Activated T-helper 2 cell treated with anti-CD3 and anti-CD28 coated beads, Interferon-gamma antibody, Interleukin-2, Interleukin-4, amounts not matched to agents 10 μg/mL and 5 μg/mL and 100 μg/mL, durations not matched to agents 14 hours and 24 hours and 36 hours (primary cell): Measurements from ENCODE around the gene PTPN22. TPM values are rescaled to one million over a fixed set of nuclear protein-coding genes. Genes with fewer than 3 reads are reported as not detected.

ENCODE experiments used
- DNase-seq: peaks from one replicate; pipeline ENCODE4 v3.0.0; 2021; ENCODE audit warnings: low spot score
- H3K27ac Mint-ChIP-seq: one replicate; pipeline ENCODE4 v1.8.0; 2021; ENCODE audit warnings: mixed read lengths
- H3K27me3 Mint-ChIP-seq: one replicate; pipeline ENCODE4 v1.8.0; 2021; ENCODE audit warnings: low read depth, mixed read lengths
- H3K36me3 Mint-ChIP-seq: one replicate; pipeline ENCODE4 v1.8.0; 2021; ENCODE audit warnings: low read depth, mixed read lengths
- H3K4me1 Mint-ChIP-seq: one replicate; pipeline ENCODE4 v1.8.0; 2021; ENCODE audit warnings: low read depth, mixed read lengths
- H3K4me3 Mint-ChIP-seq: one replicate; pipeline ENCODE4 v1.8.0; 2021; ENCODE audit warnings: low read depth, mild to moderate bottlenecking, moderate library complexity, mixed read lengths
- H3K9me3 Mint-ChIP-seq: one replicate; pipeline ENCODE4 v1.8.0; 2021; ENCODE audit warnings: mixed read lengths
- intact Hi-C: fragments of 100-400 bp; cut with micrococcal nuclease; formaldehyde crosslinking; loops from one replicate; pipeline ENCODE4 v1.15.1; 2023
- total RNA-seq: library from RNA; stranded (reverse); gene quantifications from 2 replicates; pipeline ENCODE4 v1.2.3, GENCODE V29; 2022

The PTPN22 gene
- total RNA-seq, 1 donor from 2014 or later = 57.8 TPM

DNA sequence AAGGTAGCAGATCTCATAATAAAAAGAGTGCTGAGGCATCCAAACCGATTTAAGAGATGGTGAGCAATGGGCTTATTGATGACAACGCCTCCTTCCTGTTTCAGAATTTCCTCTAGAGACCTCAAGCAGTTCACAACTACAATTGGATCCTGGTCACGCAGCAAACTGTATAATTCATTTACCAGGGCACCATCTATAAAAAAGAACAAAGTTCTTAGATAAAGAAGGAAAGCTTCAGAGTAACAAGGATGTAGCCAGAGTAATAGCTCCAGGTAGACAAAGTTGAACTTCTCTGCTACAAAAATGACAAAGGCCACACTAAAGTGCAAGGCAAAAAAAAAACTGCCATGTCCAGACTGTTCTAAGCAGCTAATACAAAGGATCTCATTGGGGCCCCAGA, 29.7 kb upstream of the PTPN22 start:
- Mint-ChIP-seq H3K9me3 (no peaks in the 10 kb centered on the region), H3K27me3 (no peaks in the 10 kb centered on the region), H3K27ac (peak overlapping the region; percentile 41), H3K36me3 (peaks cover 70% of the 10 kb centered on the region), H3K4me3 (no peak overlapping the region), H3K4me1 (peaks cover 50% of the 10 kb centered on the region)
- intact Hi-C loops = no loop called here
- DNase-seq = no peak

DNA sequence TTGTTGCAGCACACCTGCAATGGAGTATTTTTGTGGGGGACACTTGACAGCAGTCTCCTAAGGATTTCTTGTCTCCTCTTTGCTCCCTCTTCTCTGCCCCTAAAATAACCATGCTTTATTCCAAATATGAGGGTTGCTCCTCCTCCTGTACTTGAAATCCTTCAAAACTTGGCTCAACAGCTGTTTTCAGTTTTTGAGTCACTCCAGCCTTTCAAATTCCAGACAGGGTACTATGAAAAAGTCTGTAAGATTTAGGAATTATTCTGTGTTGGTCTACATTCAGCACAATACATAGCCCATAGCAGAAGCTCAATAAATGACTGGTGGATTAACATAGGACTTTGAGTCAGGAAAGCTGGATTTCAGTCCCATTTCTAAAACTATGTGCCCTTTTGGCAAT, 27.6 kb upstream of the PTPN22 start:
- no peak overlapping the region for H3K4me3 Mint-ChIP-seq
- intact Hi-C loops = no loop called here

DNA sequence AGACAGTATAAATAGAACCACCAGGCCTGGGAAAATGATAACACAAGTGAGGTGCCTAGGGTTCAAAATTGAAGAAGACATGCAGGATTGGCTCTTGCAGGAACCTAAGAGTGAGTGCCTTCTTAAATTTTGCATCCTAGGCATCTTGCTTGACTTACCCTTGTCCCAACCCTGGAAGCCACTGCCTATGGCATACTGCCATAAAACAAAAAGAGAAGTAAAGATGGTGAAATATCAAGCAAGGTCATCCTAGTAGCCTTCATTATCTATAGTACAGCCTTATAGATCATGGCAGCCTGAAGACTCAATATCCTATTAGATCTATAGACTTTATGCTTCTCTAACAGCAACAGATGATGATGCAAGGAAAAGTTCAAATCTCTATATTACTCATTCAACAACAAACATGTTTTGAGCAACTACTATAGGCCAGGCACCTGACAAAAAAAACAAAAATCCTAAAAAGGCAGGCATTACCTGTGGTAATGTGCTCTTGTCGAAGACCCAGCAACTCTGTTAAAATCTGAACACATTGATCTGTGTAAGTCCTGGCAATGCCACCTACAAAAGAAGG, 26.8 kb upstream of the PTPN22 start:
- intact Hi-C loops = no loop called here
- DNase-seq = no peak
- Mint-ChIP-seq H3K27ac (peak overlapping the region; percentile 30), H3K27me3 (no peaks in the 10 kb centered on the region), H3K36me3 (peaks cover 82% of the 10 kb centered on the region), H3K4me3 (no peak overlapping the region), H3K9me3 (no peaks in the 10 kb centered on the region), H3K4me1 (peaks cover 41% of the 10 kb centered on the region)

More for the DNA sequence above, 27.6 kb upstream of the PTPN22 start:
- Mint-ChIP-seq H3K9me3 (no peaks in the 10 kb centered on the region), H3K27ac (no peak overlapping the region), H3K4me1 (peaks cover 47% of the 10 kb centered on the region), H3K36me3 (peaks cover 83% of the 10 kb centered on the region), H3K27me3 (no peaks in the 10 kb centered on the region)
- DNase-seq = no peak

DNA sequence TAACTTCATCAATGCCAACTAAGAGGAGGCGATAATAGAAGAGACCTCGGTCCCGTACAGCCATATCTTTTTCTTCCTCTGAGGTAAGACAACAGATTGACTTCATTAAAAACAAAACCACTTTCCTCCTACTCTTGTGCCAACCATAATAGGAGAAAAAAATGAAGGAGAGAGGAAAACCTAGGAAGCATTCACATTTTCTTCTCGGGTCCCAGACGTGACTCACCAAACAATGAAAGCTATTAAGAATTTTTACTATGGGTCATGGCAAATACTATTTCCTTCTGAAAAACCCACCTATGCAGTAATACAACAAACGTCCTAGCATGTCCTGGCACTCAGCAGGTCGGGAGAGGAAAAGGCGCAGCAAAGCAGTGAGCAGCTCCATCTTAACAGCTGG, 24.4 kb upstream of the PTPN22 start:
- no peak for DNase-seq
- H3K4me3 Mint-ChIP-seq = no peak overlapping the region
- H3K27ac Mint-ChIP-seq = no peak overlapping the region
- peaks cover 17% of the 10 kb centered on the region for H3K4me1 Mint-ChIP-seq
- H3K36me3 Mint-ChIP-seq = peaks cover 59% of the 10 kb centered on the region
- no peaks in the 10 kb centered on the region for H3K27me3 Mint-ChIP-seq
- intact Hi-C loops = no loop called here
- no peaks in the 10 kb centered on the region for H3K9me3 Mint-ChIP-seq

DNA sequence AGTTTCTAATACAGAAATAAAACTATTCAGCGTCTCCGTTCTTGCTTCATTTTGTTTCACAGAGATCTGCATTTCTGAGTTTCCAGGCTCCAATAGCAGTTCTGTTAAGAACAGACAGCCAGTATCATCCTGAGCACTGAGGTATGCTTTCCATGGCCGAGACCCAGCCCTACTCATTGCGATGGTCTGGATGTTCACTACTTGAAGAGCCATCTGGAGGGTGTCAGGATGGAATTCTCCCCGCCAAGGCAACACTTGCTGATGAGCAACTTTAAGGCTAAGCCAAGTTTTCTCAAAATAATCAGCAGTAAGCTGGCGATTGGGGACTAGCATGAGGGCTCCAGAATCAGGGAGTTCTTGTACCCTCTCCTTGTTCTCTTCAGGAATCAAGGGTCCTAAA, 23.6 kb upstream of the PTPN22 start:
- Mint-ChIP-seq H3K4me1 (peaks cover 17% of the 10 kb centered on the region), H3K36me3 (peaks cover 56% of the 10 kb centered on the region), H3K9me3 (no peaks in the 10 kb centered on the region), H3K27me3 (no peaks in the 10 kb centered on the region), H3K4me3 (no peak overlapping the region), H3K27ac (no peak overlapping the region)
- DNase-seq = no peak
- intact Hi-C loops = no loop called here

DNA sequence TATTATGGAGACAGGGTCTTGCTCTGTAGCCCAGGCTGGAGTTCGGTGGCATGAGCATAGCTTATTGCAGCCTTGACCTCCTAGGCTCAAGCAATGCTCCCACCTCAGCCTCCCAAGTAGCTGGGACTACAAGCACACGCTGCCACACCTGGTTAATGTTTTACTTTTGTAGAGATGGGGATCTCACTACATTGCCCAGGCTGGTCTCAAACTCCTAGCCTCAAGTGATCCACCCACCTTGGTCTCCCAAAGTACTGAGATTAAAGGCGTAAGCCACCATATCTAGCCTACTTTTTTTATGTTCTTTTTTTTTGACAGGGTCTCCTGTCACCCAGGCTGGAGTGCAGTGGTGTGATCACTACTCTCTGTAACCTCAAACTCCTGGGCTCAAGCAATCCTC, 21.8 kb upstream of the PTPN22 start:
- intact Hi-C loops = no loop called here
- peaks cover 14% of the 10 kb centered on the region for H3K4me1 Mint-ChIP-seq
- H3K9me3 Mint-ChIP-seq = no peaks in the 10 kb centered on the region
- H3K36me3 Mint-ChIP-seq = peaks cover 40% of the 10 kb centered on the region
- no peak for DNase-seq
- no peaks in the 10 kb centered on the region for H3K27me3 Mint-ChIP-seq
- H3K27ac Mint-ChIP-seq = no peak overlapping the region
- no peak overlapping the region for H3K4me3 Mint-ChIP-seq

DNA sequence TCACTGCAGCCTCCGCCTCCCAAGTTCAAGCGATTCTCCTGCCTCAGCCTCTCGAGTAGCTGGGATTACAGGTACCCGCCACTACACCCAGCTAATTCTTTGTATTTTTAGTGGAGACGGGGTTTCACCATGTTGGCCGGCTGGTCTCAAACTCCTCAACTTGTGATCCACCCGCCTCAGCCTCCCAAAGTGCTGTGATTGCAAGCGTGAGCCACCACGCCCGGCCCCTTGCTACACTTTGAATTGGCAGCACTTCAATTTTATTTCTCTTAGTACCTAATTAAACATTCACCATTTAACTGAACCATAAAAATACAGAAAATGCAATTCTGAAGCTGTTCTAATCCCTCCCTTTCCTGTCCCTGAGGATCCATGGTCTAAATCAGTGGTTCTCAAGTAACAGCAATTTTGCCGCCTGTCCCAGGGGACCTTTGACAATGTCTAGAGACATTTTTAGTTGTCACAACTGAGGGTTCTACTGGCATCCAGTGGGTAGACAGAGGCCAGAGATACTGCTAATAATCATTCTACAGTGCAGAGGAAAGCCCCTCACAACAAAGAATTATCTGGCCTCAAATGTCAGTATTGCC, 20.2 kb upstream of the PTPN22 start:
- H3K9me3 Mint-ChIP-seq = no peaks in the 10 kb centered on the region
- no peak for DNase-seq
- peaks cover 27% of the 10 kb centered on the region for H3K36me3 Mint-ChIP-seq
- intact Hi-C loops = no loop called here
- no peaks in the 10 kb centered on the region for H3K27me3 Mint-ChIP-seq
- H3K4me3 Mint-ChIP-seq = no peak overlapping the region
- no peak overlapping the region for H3K27ac Mint-ChIP-seq
- peaks cover 16% of the 10 kb centered on the region for H3K4me1 Mint-ChIP-seq

DNA sequence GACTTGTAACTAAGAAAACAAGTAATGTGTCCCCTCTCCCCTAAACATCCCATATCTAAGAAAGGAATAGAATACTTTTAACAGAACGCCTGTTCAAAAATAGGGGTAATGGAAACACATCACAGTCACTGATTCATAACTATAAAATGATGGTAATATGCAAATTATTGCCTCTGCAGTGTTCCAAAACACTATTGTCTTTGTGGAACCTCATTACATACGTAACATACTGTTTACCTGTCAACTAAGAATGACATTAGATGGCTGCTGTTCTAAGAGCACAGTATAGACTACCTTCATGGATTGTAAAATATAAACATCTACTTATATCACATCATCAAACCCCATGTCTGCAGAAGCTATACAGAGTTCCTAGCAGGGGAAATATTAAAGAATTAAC, 19.3 kb upstream of the PTPN22 start:
- no peaks in the 10 kb centered on the region for H3K27me3 Mint-ChIP-seq
- H3K36me3 Mint-ChIP-seq = peaks cover 21% of the 10 kb centered on the region
- H3K27ac Mint-ChIP-seq = peak overlapping the region; percentile 50
- no peak for DNase-seq
- H3K4me1 Mint-ChIP-seq = peaks cover 21% of the 10 kb centered on the region
- intact Hi-C loops = no loop called here
- H3K4me3 Mint-ChIP-seq = no peak overlapping the region
- H3K9me3 Mint-ChIP-seq = no peaks in the 10 kb centered on the region

DNA sequence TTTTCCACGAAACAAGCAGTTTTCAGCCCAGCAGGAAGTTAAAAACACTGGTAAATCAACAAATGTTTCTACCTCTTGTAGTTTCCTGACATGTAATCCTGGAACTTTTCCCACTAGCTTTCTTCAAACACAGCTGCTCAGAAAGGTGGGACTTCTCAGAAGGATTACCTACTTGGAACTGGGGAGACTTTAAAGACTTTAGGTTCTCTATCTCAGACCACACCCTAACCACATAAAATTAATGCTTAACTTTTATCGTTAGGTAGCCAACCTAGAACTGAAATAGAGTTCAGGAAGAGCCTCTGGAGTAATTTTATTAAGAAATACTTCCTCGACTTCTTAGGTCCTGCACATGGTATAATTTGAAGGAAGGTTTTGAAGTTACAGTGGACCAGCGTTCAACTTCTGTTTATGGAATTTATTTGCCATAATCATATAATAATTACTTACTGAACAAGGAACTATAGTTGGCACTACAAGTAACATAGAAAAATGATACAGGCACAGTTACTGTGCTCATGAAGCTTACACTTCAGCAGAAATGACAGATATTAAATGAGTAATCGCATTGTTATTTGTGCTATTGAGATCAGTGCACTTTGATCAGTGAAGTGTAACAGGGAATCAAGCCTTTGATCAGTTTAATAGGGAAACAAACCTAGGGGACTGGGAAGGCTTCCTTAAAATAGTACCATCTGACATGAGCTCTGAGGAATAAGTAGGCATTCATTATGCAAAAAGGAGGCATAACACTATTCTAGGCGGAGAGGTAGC, 16.1 kb upstream of the PTPN22 start, which contains the start of gene BCL2L15:
BCL2L15 (minus strand) TSS at position 180 of the 774 bp plus-strand sequence. CDS start 206 bp downstream, outside the sequence.
- Mint-ChIP-seq H3K27ac (no peak within 1 kb of the TSS), H3K4me3 (no peak within 1 kb of the TSS), H3K4me1 (peaks cover 22% of the 10 kb centered on the region), H3K36me3 (peaks cover 7% of the 10 kb centered on the region), H3K27me3 (no peaks in the 10 kb centered on the region), H3K9me3 (no peaks in the 10 kb centered on the region)
- no peak for DNase-seq
- intact Hi-C loops = no loop called here

DNA sequence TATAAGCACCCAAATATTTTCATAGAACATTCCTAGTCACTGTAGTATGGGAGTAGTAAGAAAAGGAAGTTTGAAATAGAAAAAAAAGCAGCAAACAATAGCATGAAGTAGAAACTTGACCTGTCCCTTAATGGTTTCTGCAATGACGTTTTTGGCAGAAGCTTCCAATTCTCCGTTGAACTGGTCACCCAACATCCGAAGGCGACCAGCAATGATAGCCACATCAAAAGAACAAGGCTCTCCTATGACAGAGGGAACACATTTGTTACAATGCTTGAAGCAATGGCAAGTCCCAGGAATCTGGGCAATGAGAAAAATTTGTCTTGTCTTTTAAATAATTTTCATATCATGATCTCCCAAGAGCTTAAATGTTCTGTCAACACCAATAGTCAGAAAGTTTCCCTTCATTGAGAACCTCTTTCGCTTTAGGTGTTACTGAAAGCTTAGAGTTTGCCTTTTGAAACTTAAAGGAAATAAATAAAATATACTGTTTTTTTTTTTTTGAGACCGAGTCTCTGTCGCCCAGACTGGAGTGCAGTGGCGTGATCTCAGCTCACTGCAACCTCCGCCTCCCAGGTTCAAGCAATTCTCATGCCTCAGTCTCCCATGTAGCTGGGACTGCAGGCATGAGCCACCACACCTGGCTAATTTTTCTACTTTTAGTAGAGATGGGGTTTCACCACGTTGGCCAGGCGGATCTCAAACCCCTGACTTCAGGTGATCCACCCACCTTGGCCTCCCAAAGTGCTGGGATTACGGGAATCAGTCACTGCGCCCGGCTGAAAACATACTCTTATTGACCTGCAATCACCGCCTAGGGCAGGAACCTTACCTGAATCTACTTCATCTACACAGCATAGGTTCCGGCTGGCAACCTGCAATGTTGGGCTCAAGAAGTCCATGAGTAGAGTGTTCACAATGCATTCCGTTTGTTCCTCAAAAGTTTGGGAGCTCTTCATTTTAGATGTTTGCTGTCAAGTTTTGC, 15.2 kb upstream of the PTPN22 start:
- no peak for DNase-seq
- Mint-ChIP-seq H3K27ac (no peak overlapping the region), H3K4me3 (no peak overlapping the region), H3K4me1 (peaks cover 22% of the 10 kb centered on the region), H3K27me3 (no peaks in the 10 kb centered on the region), H3K9me3 (no peaks in the 10 kb centered on the region), H3K36me3 (peaks cover 7% of the 10 kb centered on the region)
- intact Hi-C loops = no loop called here

DNA sequence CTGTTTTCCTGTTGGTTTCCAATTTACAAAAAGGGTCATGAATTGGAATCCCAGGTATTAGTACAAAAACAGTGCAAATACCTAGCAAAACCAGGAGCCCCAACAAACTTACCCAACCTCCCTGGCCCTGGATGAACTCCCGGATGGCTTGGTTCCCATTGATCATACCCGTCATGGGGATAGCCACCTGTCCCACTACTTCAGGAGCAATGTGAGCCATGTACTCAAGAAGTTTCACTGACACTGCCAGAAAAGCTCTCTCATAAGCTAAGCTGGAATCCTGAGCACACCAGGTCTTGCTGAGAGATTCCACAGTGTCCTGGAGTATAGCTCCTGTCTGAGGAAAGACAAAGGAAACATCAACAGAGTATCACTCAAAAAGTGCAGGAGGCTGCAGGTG, 10.1 kb upstream of the PTPN22 start:
- Mint-ChIP-seq H3K9me3 (peaks cover 3% of the 10 kb centered on the region), H3K27me3 (no peaks in the 10 kb centered on the region), H3K36me3 (peaks cover 11% of the 10 kb centered on the region), H3K27ac (no peak overlapping the region), H3K4me3 (no peak overlapping the region), H3K4me1 (peaks cover 48% of the 10 kb centered on the region)
- intact Hi-C loops = no loop called here
- DNase-seq = no peak

DNA sequence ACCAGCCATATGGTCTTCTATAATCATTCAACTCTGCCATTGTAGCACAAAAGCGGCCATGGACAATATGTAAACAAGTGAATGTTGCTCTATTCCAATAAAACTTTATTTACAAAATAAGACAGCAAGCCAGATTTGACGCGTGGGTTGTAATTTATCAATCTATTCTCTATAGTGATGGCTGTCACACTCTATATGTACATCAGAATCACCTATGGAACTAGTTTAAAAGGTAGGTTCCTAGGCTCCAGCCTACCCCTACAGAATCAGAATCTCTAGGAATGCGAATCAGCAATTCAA, 8.2 kb upstream of the PTPN22 start:
- DNase-seq = no peak
- H3K4me3 Mint-ChIP-seq = no peak overlapping the region
- H3K27ac Mint-ChIP-seq = no peak overlapping the region
- H3K4me1 Mint-ChIP-seq = peaks cover 60% of the 10 kb centered on the region
- H3K27me3 Mint-ChIP-seq = no peaks in the 10 kb centered on the region
- H3K36me3 Mint-ChIP-seq = peaks cover 8% of the 10 kb centered on the region
- intact Hi-C loops = no loop called here
- peaks cover 3% of the 10 kb centered on the region for H3K9me3 Mint-ChIP-seq
